ENCODE data around the gene GRM1.

Gene GRM1

DNA sequence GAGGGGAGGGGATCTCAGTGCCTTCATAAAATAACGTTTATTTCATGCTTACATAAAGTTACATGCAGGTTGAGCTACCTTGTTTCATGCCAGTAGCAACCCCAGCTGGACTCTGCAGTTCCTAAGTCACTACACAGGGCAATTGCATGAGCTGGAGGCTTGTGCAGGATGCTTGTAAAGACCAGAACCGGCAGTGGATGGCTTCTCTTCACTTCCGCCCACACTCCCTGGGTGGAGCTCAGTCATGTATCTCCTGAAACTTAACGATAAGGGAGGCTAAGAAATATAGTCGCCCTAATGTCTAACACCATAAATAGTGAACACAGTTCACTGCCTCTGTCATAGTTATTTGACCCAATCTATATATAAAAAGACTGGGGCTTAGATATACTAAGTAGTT is 415.3 kb downstream of the GRM1 start:
- no peak for DNase-seq (ENCODE audit: low read depth in 1 of 2, low spot score in 1 of 2)

DNA sequence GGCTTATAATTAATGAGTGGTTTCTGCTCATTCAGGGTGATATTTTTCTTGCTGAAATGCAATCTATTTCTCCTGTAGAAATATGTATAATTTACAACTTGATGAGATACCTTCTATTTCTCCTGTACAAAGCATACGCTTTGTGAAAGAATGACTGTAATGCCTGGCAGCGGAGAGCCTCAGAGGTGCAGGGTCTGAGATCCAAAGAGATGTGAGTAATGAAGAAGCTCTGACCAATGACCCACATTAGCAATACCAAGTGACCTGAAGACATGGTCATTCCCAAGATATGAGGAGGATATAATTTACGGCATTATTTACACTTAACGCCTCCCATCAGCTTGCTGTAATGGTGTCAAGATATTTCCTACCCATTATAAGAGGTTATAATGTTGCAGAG is 416.4 kb downstream of the GRM1 start:
- DNase-seq (ENCODE audit: low read depth in 1 of 2, low spot score in 1 of 2) = no peak

DNA sequence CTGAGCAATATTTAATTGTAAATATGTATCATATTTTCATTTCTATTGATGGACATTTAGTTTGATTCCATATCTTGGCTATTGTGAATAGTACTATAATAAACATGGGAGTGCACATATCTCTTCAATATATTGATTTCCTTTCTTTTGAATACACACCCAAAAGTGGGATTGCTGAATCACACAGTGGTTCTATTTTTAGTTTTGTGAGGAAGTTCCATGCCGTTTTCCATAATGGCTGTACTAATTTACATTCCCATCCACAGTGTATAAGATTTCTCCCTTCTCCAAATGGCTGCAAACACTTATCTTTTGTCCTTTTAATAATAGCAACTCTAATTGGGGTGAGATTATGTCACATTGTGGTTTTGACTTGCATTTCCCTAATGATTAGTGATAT is 428.0 kb downstream of the GRM1 start:
- DNase-seq (ENCODE audit: low read depth in 1 of 2, low spot score in 1 of 2) = no peak

DNA sequence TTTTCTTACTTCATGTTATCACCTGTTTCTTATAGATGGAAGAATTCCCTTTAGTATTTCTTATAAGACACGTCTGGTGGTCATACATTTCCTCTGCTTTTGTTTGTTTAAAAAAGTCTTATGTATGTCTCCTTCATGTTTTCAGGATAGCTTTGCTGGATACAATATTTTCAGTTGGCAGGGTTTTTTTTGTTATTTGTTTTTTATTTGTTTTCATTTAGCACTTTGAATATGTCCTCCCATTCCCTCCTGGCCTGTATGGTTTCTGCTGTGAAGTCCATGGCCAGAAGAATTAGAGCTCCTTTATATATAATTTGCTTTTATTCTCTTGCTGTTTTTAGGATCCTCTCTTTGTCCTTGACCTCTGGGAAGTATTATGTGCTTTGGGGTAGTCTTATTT is 432.1 kb downstream of the GRM1 start:
- DNase-seq (ENCODE audit: low read depth in 1 of 2, low spot score in 1 of 2) = no peak

DNA sequence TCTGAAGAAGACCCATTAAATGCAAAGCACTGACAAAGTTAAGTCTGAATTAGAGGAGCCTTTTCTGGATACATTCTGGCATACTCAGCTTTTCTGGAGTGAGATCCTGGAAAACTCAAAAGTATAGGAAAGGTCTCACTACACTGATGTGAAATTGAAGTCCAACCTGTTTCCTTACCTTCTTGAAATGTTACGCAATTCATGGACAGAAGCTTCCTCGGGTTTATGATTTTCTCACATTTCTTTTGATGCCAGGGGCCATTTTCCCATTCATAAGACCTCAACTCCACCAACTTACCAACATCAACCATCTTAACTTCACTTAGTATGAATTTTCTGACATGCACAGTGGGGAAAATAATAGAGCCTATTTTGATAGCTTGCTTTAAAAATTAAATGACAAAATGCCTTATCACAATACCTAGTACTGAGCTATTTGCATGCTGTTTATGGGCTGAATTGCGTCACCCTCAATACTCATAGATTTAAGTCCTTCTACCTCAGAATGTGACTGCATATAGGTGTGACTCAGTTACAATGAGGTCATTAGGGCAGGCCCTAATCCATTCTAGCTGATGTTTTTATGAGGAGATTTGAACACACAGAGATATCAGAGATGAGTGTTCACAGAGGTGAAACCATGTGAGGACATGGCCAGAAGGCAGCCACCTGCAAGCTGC is 441.4 kb downstream of the GRM1 start:
- DNase-seq (ENCODE audit: low read depth in 1 of 2, low spot score in 1 of 2) = no peak

DNA sequence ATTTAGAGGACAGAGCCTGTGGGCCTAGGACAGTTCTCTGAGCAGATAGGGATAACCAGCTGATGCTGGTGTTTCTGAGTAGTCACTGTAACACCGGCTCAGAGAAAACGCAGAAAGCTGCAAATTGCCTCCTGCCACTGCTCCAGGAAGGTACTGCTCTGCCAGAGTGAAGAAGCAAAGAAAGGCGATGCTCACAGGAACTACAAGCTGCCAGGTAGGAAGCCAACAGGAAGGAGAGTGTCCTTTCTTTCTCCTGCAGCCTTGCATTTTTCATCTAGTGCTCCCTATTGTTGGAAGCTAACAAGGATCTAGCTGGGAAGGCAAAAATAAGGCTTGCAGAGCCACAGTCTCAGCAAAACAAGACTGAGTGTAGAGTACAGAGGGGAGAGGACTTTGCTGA is 444.1 kb downstream of the GRM1 start:
- DNase-seq (ENCODE audit: low read depth in 1 of 2, low spot score in 1 of 2) = no peak

DNA sequence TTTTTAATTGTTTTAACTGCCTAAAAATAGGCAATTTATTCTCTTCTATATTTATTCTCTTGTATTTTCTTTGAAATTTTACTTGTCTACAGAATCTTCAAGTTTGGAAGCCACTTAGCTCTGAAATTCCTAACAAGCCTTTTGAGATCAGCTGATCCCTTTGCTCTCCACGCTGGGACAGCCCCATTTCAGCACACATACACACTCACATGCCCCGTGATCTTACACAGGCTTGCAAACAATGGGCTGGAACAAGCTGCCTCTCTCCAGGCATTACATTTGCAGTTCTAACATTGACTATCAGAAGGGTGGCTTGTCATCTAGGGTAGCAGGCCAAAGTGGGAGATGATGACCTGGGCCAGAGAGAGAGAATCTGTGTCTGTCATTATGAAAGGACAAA is 452.7 kb downstream of the GRM1 start:
- DNase-seq (ENCODE audit: low read depth in 1 of 2, low spot score in 1 of 2) = no peak

DNA sequence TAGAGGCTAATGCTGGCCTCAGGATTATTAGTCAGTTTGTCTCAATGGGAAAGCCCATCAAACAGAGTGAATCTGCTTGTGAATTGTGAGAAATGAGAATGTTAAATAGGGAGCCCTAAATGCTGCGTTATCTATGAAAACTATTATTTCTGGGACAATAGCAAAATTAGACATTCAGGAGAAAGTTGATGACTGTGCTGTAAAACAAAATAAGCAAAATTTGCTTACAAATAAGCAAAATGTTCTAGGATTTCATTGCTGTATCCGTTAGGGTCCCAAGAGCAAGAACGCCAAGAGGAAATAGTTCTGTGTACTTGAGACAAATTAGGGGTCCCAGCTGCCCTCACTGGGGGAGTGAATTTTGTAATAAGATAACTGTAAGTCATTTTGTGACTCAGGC is 455.5 kb downstream of the GRM1 start:
- no peak for DNase-seq (ENCODE audit: low read depth in 1 of 2, low spot score in 1 of 2)
